SK-N-SH treated with all-trans-retinoic acid at 6 μM for 48 hours (cell line): ENCODE measurements around the gene LCA5.

Experiments used
- BACH2 ChIP-seq: fragments of 250-450 bp; sonication (Bioruptor Pico); IDR thresholded peaks from 2 replicates; pipeline ENCODE4 v1.9.0; 2021; ENCODE audit warnings: mild to moderate bottlenecking, borderline replicate concordance
- CSRNP3 ChIP-seq: fragments of 250-450 bp; sonication (Bioruptor Pico); IDR thresholded peaks from 2 replicates; pipeline ENCODE4 v1.5.1; 2021; ENCODE audit warnings: mild to moderate bottlenecking, moderate library complexity
- ESRRG ChIP-seq: fragments of 250-450 bp; sonication (Bioruptor Pico); IDR thresholded peaks from 2 replicates; pipeline ENCODE4 v1.6.1; 2021; ENCODE audit warnings: mild to moderate bottlenecking
- ISL1 ChIP-seq: fragments of 250-450 bp; sonication (Bioruptor Pico); IDR thresholded peaks from 2 replicates; pipeline ENCODE4 v2.1.2; 2022; ENCODE audit warnings: mild to moderate bottlenecking, moderate library complexity
- PATZ1 ChIP-seq: fragments of 250-450 bp; sonication (Bioruptor Pico); IDR thresholded peaks from 2 replicates; pipeline ENCODE4 v1.8.0; 2020; ENCODE audit warnings: mild to moderate bottlenecking, moderate library complexity, borderline replicate concordance
- ZFP30 ChIP-seq: fragments of 450-650 bp; formaldehyde crosslinking; IDR thresholded peaks from 2 replicates; pipeline ENCODE4 v1.5.0; 2022; ENCODE audit warnings: mild to moderate bottlenecking, moderate library complexity
- ZNF8 ChIP-seq: fragments of 450-650 bp; formaldehyde crosslinking; IDR thresholded peaks from 2 replicates; pipeline ENCODE4 v1.5.0; 2020; ENCODE audit warnings: mild to moderate bottlenecking, moderate library complexity

GRCh38 chr6:79436241-79436640 is 101.0 kb downstream of the LCA5 start:
- TF ChIP-seq ZFP30 (CRISPR knock-in tag), result no peak
- no peak for TF ChIP-seq PATZ1 (CRISPR knock-in tag)
- TF ChIP-seq ISL1, result no peak
- no peak for TF ChIP-seq ZNF8
- no peak for TF ChIP-seq BACH2 (CRISPR knock-in tag)
- no peak for TF ChIP-seq CSRNP3 (CRISPR knock-in tag)
- no peak for TF ChIP-seq ESRRG (CRISPR knock-in tag)
